Karpas-422 (cell line): ENCODE data around the gene HFM1. TPM values are rescaled to one million over a fixed set of nuclear protein-coding genes. Genes with fewer than 3 reads are reported as not detected.

ENCODE experiments used
- DNase-seq: peaks from one replicate; pipeline ENCODE4 v3.0.0-alpha.2; 2015
- H2AFZ ChIP-seq: fragments of 200-600 bp; sonication (generic); 2 replicates; pipeline ENCODE4 v1.6.1; 2014; ENCODE audit warnings: antibody characterized with exemption, low read length, mixed read lengths
- H3K27ac ChIP-seq: fragments of 200-600 bp; sonication (generic); 2 replicates; pipeline ENCODE4 v1.5.1; 2014; ENCODE audit warnings: mild to moderate bottlenecking, low read length, moderate library complexity
- H3K27me3 ChIP-seq: fragments of 200-600 bp; sonication (generic); 2 replicates; pipeline ENCODE4 v1.6.1; 2014; ENCODE audit warnings: low read length, mixed read lengths
- H3K36me3 ChIP-seq: fragments of 200-600 bp; sonication (generic); 2 replicates; pipeline ENCODE4 v1.6.1; 2014; ENCODE audit warnings: low read length, mixed read lengths; ENCODE audit not compliant: insufficient read depth
- H3K4me1 ChIP-seq: fragments of 200-600 bp; sonication (generic); 2 replicates; pipeline ENCODE4 v1.6.1; 2014; ENCODE audit warnings: mild to moderate bottlenecking, low read length, mixed read lengths
- H3K4me2 ChIP-seq: fragments of 200-600 bp; sonication (generic); 2 replicates; pipeline ENCODE4 v1.6.1; 2014; ENCODE audit warnings: low read length, low read depth, mild to moderate bottlenecking; ENCODE audit not compliant: poor library complexity, severe bottlenecking
- H3K4me3 ChIP-seq: fragments of 200-600 bp; sonication (generic); 2 replicates; pipeline ENCODE4 v1.5.1; 2014; ENCODE audit warnings: mild to moderate bottlenecking, antibody characterized with exemption, low read length, mixed read lengths
- H3K79me2 ChIP-seq: fragments of 200-600 bp; sonication (generic); 2 replicates; pipeline ENCODE4 v1.6.1; 2014; ENCODE audit warnings: mild to moderate bottlenecking, low read length, mixed read lengths
- H3K9ac ChIP-seq: fragments of 200-600 bp; sonication (generic); 2 replicates; pipeline ENCODE4 v1.6.0; 2014; ENCODE audit warnings: low read length
- H3K9me2 ChIP-seq: fragments of 200-600 bp; sonication (generic), shearing (Covaris generic); replicated peaks from 2 replicates; pipeline ENCODE4 v1.6.0; 2014; ENCODE audit warnings: mild to moderate bottlenecking, low read length, moderate library complexity; ENCODE audit not compliant: insufficient read depth
- H3K9me3 ChIP-seq: fragments of 300-700, 200-600 bp; sonication (generic); 2 replicates; pipeline ENCODE4 v1.6.1; 2014; ENCODE audit warnings: low read length, mixed read lengths
- H4K20me1 ChIP-seq: fragments of 200-600 bp; sonication (generic); 2 replicates; pipeline ENCODE4 v1.6.1; 2014; ENCODE audit warnings: mild to moderate bottlenecking, antibody characterized with exemption, low read length, low read depth; ENCODE audit not compliant: insufficient read depth
- small RNA-seq: library from RNA; depleted of rRNA; stranded (forward); fragments of <200 nt; gene quantifications from one replicate; pipeline ENCODE3, GENCODE V24; 2014
- total RNA-seq: library from RNA; depleted of rRNA; stranded (reverse); fragments of >200 nt; shearing (Covaris generic); gene quantifications from 2 replicates; pipeline ENCODE4 v1.2.3, GENCODE V29; 2014; ENCODE audit warnings: low replicate concordance; rRNA removed

Gene HFM1
- total RNA-seq, 1 experiment from 2014 or later: not detected

GRCh38 chr1:91221017-91221416 is 183.6 kb downstream of the HFM1 start:
- no peaks in the 10 kb centered on the region for H4K20me1 ChIP-seq
- no peak overlapping the region for H2AFZ ChIP-seq
- no peak for DNase-seq
- H3K27me3 ChIP-seq: no peaks in the 10 kb centered on the region
- no peak overlapping the region for H3K27ac ChIP-seq
- H3K4me1 ChIP-seq: no peaks in the 10 kb centered on the region
- no peaks in the 10 kb centered on the region for H3K9me2 ChIP-seq
- no peak overlapping the region for H3K4me3 ChIP-seq
- no peaks in the 10 kb centered on the region for H3K9me3 ChIP-seq
- H3K36me3 ChIP-seq: no peaks in the 10 kb centered on the region
- no peak overlapping the region for H3K4me2 ChIP-seq
- H3K9ac ChIP-seq: no peak overlapping the region
- H3K79me2 ChIP-seq: no peaks in the 10 kb centered on the region

DNA sequence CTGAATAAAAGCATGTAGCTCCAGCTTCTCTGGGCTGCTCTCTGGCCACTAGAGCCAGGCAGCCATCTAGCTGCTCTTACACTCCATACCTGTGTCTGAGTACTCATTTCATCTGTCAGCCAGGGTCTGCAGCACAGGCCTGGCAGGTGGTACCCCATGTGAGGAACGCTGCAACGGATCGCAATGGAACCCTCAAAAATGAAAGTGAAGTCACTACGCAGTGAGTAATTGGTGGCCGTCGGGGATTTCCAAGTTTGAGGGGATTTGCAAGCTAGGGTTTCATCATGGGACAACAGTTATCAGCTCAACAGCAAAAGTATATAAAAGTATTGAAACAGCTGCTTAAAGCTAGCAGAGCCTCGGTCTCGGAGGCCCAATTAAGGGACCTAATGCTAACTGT is 186.7 kb downstream of the HFM1 start:
- H3K4me2 ChIP-seq: no peak overlapping the region

More for the DNA sequence above, 186.7 kb downstream of the HFM1 start:
- no peaks in the 10 kb centered on the region for H3K27me3 ChIP-seq
- H2AFZ ChIP-seq: no peak overlapping the region
- no peaks in the 10 kb centered on the region for H4K20me1 ChIP-seq
- no peaks in the 10 kb centered on the region for H3K79me2 ChIP-seq
- H3K9me2 ChIP-seq: no peaks in the 10 kb centered on the region
- H3K4me1 ChIP-seq: no peaks in the 10 kb centered on the region
- no peaks in the 10 kb centered on the region for H3K9me3 ChIP-seq
- no peaks in the 10 kb centered on the region for H3K36me3 ChIP-seq
- no peak for DNase-seq
- no peak overlapping the region for H3K9ac ChIP-seq
- no peak overlapping the region for H3K27ac ChIP-seq
- no peak overlapping the region for H3K4me3 ChIP-seq

Small RNAs within 50 kb of the gene (small RNA-seq; reads per million reads assigned to genes)
- gene RF00019: not detected

Other genes starting within 250 kb of the HFM1 start
- 8.6 and 16.1 TPM in 2 replicates for gene CDC7, start 96.0 kb upstream of the HFM1 start, total RNA-seq